CD4-positive, alpha-beta T cell treated with Interleukin-6 at 100 ng/mL for 8 hours (primary cell): ENCODE results near the gene CEBPB.
"Not testable (repeated sequence)": the region's sequence is repeated elsewhere in the genome, so short reads cannot be mapped to it uniquely, and the experiment has no call there.

ENCODE experiments used
- DNase-seq: peaks from one replicate; pipeline ENCODE4 v3.0.0-alpha.2; 2020; ENCODE audit warnings: mixed read lengths, low spot score

Gene CEBPB

GRCh38 chr20:50193836-50194421 is 3.3 kb downstream of the CEBPB start:
- DNase-seq: no peak

- DNase-seq: no peak
These were observed 3.8 kb downstream of the CEBPB start for GRCh38 chr20:50194422-50194830.

GRCh38 chr20:50194831-50195523 is 4.3 kb downstream of the CEBPB start:
- DNase-seq: no peak

GRCh38 chr20:50195524-50196120 is 5.0 kb downstream of the CEBPB start:
- DNase-seq: no peak

GRCh38 chr20:50196248-50196647 is 5.6 kb downstream of the CEBPB start:
- no peak for DNase-seq

GRCh38 chr20:50196896-50197295 is 6.3 kb downstream of the CEBPB start:
- DNase-seq: no peak

GRCh38 chr20:50197463-50198179 is 7.0 kb downstream of the CEBPB start:
- DNase-seq: no peak

GRCh38 chr20:50198180-50198666 is 7.6 kb downstream of the CEBPB start:
- no peak for DNase-seq

- DNase-seq: no peak
These were observed 8.1 kb downstream of the CEBPB start for GRCh38 chr20:50198716-50199115.

GRCh38 chr20:50199703-50200102 is 9.1 kb downstream of the CEBPB start:
- DNase-seq: no peak

- DNase-seq: no peak
These were observed 10.0 kb downstream of the CEBPB start for GRCh38 chr20:50200482-50201104.

GRCh38 chr20:50201710-50202109 is 11.1 kb downstream of the CEBPB start:
- not testable (repeated sequence) for DNase-seq

GRCh38 chr20:50202677-50203076 is 12.0 kb downstream of the CEBPB start:
- no peak for DNase-seq

GRCh38 chr20:50203951-50204937 is 13.6 kb downstream of the CEBPB start:
- no peak for DNase-seq

- DNase-seq: no peak
These were observed 16.4 kb downstream of the CEBPB start for GRCh38 chr20:50207026-50207425.

- DNase-seq: no peak
These were observed 17.5 kb downstream of the CEBPB start for GRCh38 chr20:50208085-50208491.

- DNase-seq: not testable (repeated sequence)
These were observed 18.2 kb downstream of the CEBPB start for GRCh38 chr20:50208815-50209214.

GRCh38 chr20:50210066-50210619 is 19.5 kb downstream of the CEBPB start:
- DNase-seq: no peak

GRCh38 chr20:50211091-50211490 is 20.5 kb downstream of the CEBPB start:
- no peak for DNase-seq

GRCh38 chr20:50213531-50214106 is 23.0 kb downstream of the CEBPB start:
- no peak for DNase-seq
